ENCODE data around the gene BNIP5.

Gene BNIP5

DNA sequence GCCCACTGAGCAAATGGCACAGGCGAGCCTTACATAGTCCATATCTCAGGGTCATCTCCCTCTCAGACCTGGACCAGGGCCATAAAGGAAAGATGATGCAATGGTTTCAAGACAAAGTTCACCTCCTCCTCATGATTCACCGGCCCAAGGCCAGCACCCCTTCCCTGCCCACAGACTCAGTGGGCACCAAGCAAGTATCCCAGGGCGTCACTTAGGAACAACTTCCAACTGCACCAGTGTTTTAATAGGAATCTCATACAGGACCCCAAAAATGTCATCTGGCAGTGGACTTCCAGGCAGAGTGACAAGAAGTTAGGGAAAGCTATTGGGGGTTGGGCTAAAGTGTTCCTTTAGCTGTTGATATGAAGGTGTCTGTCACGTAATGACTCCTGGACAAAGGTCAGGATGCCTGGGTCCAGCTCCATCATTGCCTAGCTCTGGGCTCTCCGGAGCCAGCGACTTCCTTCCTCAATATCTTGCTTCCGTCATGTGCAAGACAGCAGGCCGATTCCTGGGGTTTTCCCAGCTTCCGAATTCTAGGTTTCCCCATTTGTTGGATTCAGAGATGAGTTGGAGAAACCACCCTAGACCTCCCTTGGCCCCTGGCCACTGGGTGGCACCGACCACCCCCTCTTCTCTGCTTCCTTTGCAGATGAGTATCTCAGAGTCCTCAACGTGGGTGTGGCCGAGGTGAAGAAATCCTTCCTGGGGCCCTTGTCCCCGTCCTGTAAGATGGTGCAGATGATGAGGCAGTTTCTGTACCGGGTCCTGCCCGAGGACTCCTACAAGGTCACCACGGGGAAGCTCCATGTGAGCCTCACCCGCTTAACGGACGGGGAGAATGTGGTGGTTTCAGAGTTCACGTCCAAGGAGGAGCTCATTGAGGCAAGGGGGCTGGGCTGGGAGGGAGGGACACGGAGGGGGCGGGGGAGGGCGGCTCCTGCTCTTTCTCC is 45.7 kb downstream of the BNIP5 start:
- DNase-seq, result no peak

GRCh38 chr6:36289281-36289878 is 47.3 kb downstream of the BNIP5 start:
- no peak for DNase-seq

DNA sequence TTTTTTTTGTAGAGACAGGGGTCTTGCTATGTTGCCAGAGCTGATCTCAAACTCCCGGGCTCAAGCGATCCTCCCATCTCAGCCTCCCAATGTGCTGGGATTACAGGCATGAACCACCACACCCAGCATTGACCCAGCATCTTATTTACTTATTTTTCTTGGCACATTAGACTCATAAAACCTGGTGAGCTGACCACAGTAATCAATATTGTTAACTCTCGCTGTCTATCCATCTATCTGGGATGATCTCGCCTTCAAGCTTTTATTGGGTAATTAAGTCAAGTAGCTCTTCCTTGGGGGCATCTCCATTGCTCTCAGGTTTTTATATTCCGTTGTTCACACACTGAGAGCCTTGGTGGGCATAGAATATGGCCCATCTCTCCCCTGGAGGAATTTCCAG is 49.8 kb downstream of the BNIP5 start:
- no peak for DNase-seq

GRCh38 chr6:36285797-36286196 is 50.9 kb downstream of the BNIP5 start:
- no peak for DNase-seq

GRCh38 chr6:36285187-36285671 is 51.5 kb downstream of the BNIP5 start:
- DNase-seq, result no peak

- no peak for DNase-seq
Observed at GRCh38 chr6:36284359-36284758, 52.3 kb downstream of the BNIP5 start.

DNA sequence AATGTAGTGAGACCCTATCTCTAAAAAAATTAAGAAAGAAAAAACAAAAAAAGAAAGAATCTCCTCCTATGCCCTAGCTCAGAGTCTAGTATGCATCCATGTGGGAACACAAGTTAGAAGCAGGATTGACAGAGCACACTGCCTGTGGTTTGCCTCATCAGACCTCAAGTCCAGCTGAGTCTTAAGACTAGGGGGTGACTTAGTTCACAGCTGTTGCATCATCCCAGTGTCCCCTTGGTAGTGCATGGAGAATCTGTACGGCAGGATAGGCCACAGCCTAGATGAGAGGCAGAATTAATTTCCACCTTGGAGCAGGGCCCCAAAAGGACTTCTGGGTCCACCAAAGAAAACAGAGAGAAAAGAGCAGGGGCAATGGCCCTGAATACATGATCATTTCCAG is 53.1 kb downstream of the BNIP5 start:
- DNase-seq, result no peak

- no peak for DNase-seq
Observed at GRCh38 chr6:36280983-36281382, 55.7 kb downstream of the BNIP5 start.

- DNase-seq, result no peak
Observed at GRCh38 chr6:36280467-36280866, 56.2 kb downstream of the BNIP5 start.

DNA sequence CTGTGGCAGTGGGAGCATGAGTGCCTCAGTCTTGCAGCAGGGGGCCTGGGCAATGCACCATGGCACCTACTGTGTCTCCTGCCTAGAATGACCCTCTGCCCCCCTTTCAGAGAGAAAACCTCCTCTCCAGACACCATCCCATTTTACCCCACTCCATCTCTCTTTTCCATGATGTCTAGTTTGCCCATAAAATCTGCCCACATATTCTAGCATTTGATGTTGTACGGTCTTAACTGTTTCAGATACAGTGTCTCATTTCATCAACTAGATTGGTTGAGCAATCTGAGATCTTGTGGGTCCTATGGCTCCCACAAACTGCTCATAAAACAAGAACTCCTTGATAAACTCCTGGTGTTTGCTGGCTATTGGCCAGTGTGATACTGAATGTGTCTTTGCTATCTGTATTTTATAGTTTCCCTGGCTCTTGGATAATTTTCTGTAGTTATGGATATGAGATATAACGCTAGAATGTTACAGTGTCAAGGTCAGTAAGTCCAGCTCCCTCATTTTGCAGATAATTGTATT is 58.7 kb downstream of the BNIP5 start:
- DNase-seq, result no peak

DNA sequence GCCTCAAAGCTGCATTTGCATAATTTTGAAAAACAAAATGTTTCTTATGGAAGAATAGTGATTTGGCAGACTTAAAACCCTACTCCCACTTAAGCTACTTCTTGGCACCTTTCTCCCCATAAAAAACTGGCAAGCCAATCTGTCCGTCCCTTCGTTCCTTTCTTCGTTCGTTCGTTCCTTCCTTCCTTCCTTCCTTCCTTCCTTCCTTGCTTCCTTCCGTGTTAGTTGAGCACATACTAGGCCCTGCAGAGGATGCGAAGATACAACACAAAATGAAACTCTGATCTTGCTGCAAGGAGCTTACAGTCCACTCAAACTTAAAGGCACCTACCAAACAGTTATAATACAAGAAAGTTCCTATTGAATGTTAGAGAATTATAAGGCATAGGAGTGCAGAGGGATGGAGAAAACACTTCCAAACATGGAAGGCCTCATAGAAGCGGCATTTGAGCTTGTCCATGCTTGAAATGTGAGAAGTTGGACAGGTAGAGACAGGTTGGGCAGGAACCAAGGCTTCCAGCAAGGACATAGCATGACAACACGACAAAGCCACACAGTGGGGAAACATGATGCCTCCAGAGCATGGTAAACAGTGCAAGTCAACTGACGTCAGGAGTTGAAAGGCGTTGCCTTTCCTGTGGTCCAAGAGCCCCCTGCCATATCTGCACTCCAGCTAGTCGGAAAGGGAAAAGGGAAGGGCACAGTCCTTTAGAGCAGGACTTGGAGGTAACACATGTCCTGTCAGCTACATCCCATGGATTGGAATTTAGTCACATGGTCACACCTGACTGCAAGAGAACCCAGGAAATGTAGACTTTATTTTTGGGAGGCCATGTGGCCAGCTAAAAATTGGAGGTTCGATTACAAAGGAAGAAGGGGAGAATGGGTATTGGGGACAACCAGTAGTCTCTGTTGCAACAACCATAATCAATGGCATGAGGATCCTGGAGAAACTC is 59.8 kb downstream of the BNIP5 start:
- no peak for DNase-seq

DNA sequence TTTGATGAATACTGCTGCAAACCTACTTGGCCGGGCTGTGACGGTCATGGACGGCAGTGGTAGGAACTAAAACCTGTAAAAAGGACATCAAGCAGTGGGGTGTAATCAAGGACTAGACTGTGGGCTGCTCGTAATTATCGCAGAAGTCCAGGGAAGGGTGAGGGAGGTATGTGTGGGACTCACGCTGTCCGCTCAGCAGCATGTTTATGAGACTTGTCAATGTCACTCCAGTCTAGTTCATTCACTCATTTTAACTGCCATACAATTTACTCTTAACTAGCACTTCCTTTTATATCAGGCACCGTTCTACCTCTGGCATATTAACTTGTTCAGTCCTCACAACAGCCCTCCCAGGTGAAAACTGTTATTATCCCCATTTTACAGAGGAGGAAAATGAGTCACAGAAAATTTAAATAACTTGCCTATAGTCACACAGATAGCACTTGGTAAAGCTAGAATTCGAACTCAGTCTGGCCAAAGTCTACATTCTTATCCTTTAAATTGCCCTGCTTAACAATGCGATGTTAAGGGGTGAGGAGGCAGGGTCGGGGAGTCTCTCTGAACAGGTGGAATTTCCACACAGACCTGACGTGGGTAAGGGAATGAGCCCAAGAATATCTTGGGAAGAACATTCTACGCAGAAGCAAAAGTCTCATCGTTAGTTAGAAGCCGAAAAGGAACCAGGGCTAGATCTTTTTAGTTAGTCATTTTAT is 62.7 kb downstream of the BNIP5 start:
- DNase-seq, result no peak

- DNase-seq, result no peak
Observed at GRCh38 chr6:36273067-36273466, 63.6 kb downstream of the BNIP5 start.

- DNase-seq, result no peak
Observed at GRCh38 chr6:36272234-36272633, 64.5 kb downstream of the BNIP5 start.

GRCh38 chr6:36269834-36270705 is 66.6 kb downstream of the BNIP5 start, which contains the start of gene PNPLA1:
TSS of gene PNPLA1 (plus strand) at chr6:36270060. CDS start at chr6:36270460, 400 bp downstream.
- no peak for DNase-seq

DNA sequence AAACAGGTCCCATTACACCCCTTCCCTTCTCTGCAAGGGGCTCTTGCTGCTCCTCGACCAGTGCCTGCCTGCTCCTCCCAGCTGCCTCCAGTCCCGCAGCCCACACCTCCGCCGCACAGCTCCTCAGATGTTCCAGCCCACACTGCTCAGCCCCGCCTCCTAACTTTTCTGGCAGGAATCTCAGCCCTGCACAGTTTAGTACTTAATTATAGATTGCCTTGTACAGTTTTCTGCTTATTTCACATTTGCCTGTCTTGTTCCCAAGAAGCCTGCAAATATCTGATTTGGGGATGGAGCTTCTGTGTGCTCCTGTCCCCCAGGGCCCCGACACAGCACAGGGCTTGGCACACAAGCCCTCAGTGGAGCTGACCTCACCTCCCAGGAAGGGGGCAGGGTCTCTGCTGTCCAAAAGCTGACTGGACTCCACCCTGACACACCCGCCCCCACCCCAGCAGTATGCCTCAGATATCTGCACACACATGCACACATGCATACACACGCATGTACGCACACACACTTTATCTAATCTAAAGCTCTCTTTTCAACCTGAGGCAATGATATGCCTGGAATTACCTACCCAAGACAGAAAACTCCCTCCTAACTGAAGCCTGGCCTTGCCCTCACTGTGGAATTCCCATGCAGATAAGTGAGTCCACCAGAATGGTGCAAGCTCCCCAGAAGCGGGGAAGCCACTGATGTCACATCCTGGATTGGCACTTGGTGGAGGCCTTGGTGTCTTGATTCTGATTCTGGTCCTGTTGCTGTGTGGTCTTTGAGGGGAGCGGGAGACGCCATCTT is 68.0 kb downstream of the BNIP5 start:
- DNase-seq, result no peak

DNA sequence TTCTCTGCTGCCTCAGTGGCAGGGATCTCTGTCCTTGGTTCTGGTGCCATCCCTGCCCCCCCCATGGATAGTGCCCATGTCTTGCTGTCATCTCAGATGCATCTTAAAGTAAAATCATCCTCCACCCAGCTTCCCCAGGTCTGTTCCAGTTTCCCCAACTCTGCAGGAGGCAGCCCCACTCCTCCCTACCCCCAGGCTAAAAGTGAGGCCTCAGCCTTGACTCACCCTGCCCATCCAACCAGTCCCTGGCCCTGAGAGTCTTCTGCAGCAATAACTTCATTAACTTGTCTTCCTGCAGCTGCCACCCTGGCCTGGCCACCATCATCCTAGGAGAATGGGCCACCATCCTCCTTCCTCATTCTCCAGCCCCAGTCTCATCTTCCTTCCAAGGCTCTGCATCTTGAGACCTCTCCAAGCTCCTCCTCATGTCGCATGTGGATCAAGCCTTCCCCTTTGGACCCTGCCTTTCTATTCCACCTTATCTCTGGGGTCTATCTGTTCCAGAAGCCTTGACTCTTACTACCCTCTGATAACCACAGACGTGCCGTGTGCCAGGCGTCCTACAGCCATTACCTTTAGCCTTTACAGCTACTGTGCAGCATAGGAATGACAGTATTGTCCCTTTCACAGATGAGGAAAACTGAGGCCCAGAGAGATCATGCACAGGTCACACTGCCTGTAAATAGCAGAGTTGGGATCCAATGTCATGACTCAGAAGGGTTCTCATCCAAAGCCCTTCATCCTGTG is 68.8 kb downstream of the BNIP5 start:
- no peak for DNase-seq

- no peak for DNase-seq
Observed at GRCh38 chr6:36266913-36267644, 69.6 kb downstream of the BNIP5 start.

All from SHP77 treated with DMSO at 0.1 percent for 48 hours (cell line).